ENCODE data around the gene MDFIC2.

GRCh38 chr3:70244422-70244821 is 68.0 kb downstream of the MDFIC2 start:
- TF ChIP-seq TCF12 (IDR thresholded peaks at IDR 0.05; ENCODE audit: low read depth) (no peak), TEAD4 (IDR thresholded peaks at IDR 0.05) (no peak), CREB1 (IDR thresholded peaks at IDR 0.05; ENCODE audit: low read depth) (no peak), REST (IDR thresholded peaks at IDR 0.05; ENCODE audit: low read depth) (no peak), RAD21 (IDR thresholded peaks at IDR 0.05; ENCODE audit: low read depth) (no peak), MAX (IDR thresholded peaks at IDR 0.05) (no peak), TAF1 (IDR thresholded peaks at IDR 0.05; ENCODE audit: low read depth) (no peak), CEBPB (IDR thresholded peaks at IDR 0.05) (no peak)
